Right lobe of liver (tissue), 4 donors: Measurements from ENCODE around the gene FCRL1.

Source experiments
- POLR2A ChIP-seq: fragments of 450-650 bp; IDR thresholded peaks from one replicate; pipeline ENCODE4 v1.6.1; 2017; ENCODE audit warnings: antibody characterized with exemption, mild to moderate bottlenecking
- TF ChIP-seq, protein P1 (sequence below), 4 donors: fragments of 200-600 bp in 3 of 4; fragments of 450-650 bp in 1 of 4; IDR thresholded peaks; one replicate each; pipeline versions ENCODE4 v1.5.1 to v1.8.0; 2016 to 2022; ENCODE audit warnings: antibody characterized with exemption in 4 of 4, mild to moderate bottlenecking in 2 of 4
- donor health status: DM: no; HTN: no; CAD: no.
- donor health status: DM: no; HTN: no; CAD: no.
- donor health status: DM: no; HTN: yes; CAD: no.

DNA sequence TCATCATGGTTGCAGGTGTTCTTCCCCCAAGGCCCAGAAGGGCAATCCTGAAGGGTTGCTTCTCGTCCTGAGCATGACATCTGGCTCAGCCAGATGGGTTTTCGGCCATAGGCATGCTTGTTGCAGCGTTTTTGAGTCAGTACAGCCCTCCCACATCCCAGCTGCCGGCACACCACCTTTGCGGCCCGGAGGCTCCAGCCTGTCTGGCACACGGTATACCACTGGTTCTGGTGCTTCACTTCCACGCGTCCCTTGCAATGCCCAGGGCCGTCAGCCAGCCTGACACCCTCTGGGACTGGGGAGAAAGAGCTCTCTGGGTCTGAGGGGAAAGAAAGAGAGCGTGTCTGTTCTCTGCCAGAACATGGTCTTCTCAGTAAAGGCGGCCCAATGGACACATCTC, 14.5 kb upstream of the FCRL1 start:
- TF ChIP-seq, protein P1, sequence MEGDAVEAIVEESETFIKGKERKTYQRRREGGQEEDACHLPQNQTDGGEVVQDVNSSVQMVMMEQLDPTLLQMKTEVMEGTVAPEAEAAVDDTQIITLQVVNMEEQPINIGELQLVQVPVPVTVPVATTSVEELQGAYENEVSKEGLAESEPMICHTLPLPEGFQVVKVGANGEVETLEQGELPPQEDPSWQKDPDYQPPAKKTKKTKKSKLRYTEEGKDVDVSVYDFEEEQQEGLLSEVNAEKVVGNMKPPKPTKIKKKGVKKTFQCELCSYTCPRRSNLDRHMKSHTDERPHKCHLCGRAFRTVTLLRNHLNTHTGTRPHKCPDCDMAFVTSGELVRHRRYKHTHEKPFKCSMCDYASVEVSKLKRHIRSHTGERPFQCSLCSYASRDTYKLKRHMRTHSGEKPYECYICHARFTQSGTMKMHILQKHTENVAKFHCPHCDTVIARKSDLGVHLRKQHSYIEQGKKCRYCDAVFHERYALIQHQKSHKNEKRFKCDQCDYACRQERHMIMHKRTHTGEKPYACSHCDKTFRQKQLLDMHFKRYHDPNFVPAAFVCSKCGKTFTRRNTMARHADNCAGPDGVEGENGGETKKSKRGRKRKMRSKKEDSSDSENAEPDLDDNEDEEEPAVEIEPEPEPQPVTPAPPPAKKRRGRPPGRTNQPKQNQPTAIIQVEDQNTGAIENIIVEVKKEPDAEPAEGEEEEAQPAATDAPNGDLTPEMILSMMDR (IDR thresholded peaks at IDR 0.05): no peak
- TF ChIP-seq POLR2A: no peak
